ENCODE results near the gene LNX2.

Gene LNX2

DNA sequence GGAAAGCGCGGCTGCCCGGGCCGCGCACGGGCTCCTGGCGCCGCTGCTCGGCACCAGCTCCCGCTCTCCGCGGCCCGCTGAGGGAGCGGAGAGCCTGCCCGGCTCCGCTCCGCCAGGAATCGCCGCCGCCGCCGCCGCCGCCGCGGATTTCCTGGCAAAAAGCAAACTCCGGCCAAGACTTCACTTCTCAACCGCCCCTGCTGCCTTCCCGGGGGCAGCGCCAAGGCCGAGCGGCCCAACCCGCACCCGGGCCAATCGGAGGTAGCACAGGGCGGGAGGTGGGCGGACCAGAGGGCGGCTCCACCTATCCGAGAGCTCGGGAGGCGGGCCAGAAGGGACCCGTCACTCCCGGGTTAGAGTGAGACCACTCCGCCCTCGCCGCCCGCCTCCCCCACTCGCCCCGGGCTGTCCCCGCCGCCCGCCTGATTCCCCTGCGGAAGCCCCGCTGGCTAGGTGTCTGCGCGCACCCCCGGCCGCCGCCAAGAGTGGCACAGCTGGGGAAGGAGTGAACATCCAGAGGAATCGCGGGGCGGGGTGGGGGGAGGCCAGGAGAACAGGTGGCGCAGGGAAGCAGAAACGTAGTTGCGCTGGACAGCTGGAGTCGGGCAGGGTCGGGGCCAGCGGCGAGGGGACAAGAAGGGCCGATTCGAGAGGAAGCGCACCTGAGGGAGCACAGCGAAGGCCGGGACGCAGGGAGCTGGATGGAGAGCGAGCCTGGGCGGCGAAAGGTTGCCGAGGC, at the start of gene LNX2:
Gene LNX2, minus strand, starts transcription at position 153 of the 739 bp plus-strand sequence. CDS start 38,826 bp downstream, outside the sequence.
- DNase-seq, result peak; percentile 98

DNA sequence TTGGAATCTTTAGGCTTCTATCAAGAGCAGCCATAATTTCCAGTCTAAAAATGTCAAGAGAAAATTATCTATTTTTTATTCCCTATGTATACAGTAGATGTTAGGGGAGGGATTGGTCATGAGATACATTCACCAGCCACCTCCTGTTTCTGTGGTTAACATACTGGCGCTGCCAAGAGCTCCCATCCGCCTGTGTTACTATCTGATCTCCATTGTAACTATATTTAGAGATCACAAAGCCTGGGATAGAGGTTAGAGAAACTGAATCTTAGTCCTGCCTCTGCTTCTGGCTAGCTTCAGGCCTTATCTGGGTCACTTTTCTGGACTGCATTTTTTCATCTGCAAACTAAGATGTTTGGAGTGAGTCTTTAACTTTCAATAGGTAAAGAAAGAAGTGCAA, 47.6 kb upstream of the LNX2 start:
- no peak for DNase-seq

DNA sequence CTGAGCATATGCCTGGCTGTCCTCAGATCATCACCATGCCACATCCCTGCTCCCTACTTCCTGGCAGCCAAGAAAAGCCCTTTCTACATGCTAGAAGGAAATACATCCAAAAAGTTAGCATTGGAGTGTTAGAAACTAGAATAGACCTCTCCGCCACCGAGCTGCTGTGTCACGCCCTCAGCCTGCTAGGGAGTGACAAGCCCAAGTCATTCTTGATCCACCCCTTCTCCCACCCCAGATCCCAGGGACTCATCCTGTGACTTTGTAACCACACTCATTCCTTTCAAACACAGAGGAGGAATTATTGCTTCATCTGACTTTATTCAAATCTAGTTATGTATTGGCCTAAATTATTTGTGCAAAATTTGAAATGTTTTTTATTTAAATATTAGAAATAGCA, 46.6 kb upstream of the LNX2 start:
- DNase-seq, result no peak

DNA sequence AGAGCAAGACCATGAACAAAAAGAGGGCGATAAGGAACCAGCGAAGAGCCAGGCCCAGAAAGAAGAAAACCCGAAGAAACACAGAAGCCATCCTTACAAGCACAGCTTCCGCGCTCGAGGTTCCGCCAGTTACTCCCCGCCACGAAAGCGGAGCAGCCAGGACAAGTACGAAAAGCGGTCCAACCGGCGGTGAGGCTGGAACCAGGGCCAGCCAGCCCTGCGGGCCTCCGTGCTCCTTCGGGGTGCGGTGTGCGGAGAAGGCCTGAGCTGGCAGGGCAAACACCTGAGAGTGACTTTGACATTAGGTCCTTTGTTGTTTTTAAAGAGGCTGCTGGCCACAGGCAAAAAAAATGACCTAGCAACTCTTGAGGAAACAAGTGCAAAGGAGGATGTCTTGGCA, 45.4 kb upstream of the LNX2 start:
- no peak for DNase-seq

DNA sequence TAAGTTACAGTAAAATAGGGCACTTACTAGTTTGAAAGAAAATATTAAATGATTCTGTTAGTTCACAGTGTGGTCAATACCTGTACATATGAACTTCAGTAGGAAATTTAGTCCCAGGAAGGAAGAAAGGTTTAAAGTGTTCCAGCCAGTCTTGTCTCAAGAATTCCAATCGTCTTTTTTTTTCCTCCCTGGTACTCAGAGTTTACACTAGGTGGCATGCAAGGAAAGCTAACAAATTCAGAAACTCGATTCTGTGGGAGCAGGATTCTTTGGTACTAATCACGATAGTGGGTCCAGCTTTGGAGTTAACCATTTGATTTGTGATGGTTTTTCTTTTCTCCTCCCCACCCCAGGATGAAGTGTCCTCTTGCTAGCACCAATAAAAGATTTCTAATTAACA, 45.0 kb upstream of the LNX2 start:
- DNase-seq, result no peak

DNA sequence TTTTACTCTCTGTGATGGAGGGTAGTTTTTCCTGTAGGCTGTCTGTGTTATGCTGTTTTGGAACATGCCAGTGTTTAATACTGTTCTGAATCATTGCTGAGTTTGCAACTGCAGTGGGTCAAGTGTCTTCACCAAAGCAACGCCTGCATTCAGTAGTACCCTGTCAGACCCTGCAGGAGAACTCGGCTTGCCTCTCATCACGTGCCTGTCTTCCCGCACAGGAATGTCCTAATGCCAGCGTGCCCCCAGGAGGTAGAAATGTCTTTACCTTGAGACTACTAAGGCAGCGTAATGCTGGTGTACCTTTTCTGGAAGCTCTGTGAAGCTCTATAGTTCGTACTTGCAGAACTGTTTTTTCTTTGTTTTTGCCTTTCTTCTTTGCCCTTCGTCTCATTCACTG, 43.6 kb upstream of the LNX2 start:
- no peak for DNase-seq

DNA sequence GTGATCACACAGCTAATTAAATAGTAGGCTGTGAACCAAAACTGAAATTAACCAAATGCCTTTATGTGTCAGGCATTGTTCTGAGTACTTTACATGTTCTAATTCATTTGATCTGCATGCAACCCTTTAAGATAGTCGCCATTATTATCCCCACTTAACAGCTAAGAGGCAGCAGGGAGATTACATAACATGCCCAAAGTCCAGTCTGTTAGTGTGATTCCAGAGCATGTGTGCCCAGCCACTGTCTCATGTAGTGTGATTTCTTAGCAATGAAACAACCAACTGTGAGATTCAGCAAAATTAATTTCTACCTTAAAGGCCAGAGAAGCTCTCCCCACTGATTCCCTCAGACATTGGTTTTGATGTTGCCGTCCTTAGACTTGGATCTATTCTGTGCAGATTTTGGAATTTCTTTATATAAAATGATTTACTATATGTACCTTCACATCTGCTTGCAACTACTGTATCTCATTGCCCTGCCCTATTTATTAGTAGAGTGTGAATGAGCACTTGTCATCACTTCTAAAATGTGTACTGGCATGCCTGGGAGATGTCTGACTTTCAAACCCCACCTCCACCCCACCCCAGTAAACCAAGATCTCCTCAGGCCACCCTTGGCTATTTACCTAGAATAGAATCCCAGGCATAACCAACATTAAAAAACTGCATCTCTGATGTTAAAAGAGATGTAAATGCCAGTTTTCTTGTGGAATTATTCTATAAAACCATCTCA, 42.6 kb upstream of the LNX2 start:
- no peak for DNase-seq

DNA sequence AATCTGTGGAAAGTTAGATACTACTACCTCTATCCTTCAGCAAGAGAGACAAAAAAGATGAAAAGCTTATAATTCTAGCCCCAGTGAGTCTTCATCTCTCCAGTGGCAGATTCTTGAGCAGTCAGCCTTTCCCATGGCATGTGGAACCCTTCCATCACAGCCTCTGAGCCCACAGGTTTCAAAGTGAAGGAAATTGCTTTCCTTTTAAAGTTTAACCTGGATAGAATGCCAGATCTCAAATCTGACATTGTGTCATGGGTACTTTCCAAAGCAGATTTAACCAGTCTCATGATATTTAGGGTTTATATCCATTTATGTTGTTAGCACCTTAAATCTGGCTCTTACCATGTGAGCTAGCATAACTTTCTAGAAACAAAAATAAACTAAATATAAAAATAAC, 40.7 kb upstream of the LNX2 start:
- no peak for DNase-seq

DNA sequence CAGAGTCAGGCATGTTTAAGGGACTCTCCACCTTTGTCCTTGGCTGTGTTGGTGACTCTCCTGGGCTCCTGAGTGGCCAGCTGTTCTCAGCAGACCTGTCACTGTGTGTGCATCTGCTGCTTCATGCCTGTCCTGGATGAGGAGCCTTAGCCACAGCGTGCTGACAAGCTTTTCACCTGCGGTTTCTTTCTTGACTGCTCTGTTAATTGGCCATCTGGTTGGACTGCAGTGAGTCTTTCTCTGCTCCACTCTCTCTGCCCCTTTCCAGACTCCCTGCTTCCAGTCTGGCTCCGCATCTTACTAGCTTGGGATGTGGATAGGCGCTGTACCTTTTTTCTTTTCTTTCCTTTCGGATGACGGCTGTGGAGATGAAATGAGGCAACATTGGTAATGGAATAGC, 40.2 kb upstream of the LNX2 start:
- no peak for DNase-seq

DNA sequence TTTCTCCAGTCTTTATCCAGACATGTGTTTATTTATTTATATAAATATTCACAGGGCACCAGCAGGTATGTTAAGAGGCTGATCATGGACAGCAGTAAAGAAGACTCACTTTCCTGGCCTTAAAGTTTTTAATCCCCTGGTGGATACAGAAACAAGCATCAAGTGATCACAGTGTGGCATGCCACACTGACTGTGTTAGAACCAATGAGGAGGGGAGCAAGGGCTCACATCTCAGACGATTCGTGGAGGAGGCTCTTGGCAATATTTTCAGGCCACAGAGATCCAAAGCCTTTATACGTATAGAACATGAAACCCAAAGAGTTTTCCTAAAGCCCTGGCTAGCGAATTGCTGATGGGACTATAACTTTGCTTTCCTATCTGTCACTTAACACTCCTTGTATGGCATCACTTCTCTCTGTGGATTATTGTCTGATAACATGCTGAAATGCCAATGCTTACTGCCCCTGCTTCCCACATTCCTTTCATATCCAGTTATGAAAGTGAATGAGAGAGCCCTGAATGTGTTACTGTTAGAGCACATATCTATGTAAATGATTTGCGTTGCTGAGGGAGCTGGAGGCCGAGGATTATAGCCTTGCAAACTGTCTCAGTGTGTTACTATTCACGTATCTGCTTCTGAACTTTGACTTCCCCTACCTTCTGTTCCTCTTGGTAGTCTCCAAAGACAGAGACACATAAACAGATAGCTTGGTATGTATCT, 39.0 kb upstream of the LNX2 start:
- DNase-seq, result no peak

DNA sequence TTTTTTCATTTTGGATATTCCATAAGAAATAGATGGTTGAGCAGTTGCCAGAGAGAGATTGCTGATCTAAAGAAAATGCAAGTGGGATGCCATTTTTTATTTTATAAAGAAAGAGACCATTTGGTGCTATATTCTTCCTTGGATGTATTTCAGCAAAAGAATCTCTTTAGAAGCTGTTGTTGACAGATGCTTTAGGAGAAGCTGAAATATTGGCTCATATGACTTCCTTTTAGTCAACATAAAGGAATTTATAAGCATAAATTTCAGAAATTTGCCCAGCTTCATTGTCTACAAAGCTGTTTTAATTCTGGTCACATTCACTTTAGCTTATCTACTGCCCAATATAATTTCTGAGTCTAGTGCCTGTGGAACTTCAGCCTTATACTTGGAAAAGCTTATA, 38.2 kb upstream of the LNX2 start:
- DNase-seq, result no peak

DNA sequence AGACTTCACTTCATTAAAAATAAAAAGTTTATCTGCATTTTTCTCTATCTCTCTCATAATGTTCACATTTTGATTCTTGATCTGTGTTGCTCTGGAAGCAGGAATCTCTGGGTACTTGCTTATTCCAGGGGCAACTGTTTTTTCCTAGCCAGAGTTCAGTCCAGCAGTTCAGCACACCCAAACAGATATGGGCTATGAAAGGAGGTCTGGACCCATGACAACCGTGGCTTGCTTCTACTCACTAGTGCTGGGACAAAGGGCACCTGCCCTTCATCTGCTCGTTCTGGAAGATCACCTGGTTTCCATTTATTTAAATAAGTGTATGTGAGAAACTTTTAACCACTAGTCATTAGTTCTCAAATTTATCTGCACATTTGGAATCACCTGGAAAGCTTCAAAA, 37.4 kb upstream of the LNX2 start:
- no peak for DNase-seq

DNA sequence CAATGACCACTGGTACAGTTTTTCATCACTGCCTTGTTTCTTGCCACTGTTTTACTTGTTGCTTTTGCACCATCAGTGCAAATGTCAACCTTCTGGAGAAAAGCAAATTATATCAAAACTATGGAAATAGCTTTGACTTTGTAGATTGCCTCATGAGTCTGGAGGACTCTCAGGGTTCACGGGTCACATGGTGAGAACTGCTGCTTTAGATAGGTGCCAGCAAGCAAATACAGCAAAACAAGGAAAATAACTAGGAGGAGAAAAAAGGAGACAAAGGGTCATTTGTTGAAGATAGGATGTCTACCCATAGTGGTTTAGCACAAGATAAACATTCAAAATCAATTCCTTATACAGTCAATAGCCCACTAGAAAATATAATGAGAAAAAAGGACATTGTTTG, 34.5 kb upstream of the LNX2 start:
- DNase-seq, result no peak

DNA sequence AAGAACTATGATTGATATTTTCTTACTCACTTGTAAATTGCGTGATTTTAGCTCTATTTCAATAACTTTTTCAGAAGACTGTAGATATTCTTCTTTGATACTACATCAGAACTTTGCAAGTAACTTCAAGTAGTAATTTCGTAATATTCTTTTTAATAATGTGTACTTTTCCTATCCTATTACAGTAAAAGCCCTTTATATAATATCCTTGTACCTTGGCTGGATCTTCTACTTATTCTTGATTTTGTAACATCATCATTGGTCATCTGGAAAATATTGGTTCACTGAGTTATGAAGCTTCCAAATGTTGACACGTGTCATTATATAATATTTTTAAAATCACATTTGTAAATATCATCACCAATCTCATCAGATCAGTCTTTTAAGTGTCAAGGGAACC, 33.7 kb upstream of the LNX2 start:
- no peak for DNase-seq

DNA sequence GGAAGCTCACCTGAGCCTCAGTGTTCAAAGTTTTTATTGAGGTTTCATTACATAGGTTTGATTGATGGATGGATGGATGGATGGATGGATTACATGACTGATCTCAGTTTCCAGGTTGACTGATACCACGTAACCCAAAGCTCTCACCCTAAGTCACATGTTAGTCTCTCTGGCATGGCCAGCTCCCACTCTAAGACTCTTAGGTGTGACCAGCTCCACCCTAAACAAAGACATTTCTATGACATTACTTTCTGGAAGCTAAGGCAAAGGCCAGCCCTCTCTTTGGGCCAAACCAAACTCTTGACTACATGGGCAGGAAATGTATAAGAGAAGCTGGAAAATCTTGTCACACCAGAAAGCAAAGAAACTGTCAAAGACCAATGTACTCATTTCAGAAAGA, 30.0 kb upstream of the LNX2 start:
- no peak for DNase-seq

DNA sequence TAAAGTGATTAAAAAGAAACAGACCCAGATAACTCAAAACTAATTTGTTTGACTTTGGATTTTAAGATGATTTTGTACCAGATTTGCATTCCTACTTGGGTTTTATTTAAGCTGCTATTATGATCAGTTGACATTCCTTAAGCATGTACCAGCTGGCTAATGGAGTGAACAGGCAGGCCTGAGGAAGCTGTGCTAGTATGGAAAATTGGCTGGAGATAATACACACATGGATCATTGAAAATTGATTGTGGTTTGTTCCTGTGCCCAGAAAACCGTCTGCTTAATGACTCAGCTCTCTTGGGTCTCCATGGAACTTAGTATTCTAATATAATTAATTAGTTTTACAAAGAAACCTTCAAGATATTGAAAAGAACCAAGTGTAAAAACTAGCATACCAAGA, 24.0 kb upstream of the LNX2 start:
- no peak for DNase-seq

DNA sequence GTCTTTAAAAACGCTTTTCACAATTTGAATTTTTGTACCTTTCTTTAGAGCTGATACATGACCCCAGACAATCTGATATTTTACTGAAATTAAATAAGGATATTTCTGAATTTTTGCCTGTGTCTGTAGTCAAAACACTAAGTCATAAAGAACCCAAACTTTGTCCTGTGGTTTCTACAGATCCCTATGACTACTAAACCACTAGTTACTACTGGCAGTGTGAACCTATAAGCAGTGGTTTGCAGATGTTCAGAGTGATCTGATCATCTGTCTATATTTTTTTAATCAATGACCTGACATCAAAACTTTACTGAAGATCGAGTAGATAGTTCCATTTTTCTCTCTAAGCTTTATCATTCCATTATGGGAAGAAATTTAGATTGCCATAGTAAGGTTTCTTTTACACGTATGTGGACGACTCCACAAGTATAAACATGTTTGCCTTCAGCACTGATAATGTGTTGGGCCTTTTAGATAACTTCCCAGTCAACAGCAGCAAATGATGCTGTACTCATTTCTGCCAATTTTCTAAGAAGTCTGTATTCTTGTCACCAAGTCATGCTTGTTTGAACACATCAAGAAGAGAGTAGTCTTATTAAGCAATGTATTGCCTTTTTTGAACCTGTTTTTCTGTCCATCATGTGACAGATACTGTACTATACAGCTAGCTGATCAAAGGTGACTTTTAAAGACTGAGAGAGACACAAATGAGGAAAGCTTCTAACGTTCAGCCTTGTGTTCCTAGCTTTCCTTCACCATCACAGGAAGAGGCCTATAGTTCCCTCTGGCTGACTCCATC, 23.2 kb upstream of the LNX2 start:
- no peak for DNase-seq

DNA sequence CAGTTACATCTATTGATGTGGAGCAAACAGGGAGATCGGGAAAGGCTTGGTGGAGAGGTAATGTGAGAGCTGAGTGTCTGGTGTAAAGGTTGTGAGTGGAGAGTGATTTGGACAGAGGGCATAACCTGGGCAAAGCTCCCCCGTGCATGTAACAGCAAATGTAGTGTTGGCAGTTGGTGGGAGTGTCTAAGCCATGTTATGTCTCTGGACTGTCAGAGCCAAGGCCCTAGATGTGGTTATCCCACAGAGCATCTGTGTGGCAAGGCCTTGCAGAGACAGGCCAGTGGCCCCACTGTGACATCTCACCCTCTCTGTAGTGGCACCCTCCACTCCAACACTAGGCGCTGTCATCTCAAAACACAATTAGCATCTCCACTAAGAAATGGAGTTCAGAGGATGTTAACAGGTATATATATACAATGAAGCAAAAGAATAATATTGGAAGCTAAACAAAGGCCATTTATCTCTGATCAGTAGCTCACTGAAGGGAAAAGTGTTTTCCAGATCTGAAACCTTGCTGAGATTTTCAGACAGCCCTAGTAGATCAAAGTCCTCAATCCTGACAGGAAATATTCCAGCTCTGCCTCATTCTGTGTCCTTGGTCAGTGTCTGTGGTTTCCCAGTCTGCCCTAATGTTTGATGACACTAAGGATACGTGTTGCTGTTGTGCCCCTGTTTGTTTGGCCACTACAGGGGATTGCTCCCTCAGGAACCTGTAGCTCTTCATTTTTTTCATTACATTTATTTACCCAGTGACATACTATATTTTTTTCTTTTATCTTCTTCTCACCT, 21.6 kb upstream of the LNX2 start:
- DNase-seq, result no peak

DNA sequence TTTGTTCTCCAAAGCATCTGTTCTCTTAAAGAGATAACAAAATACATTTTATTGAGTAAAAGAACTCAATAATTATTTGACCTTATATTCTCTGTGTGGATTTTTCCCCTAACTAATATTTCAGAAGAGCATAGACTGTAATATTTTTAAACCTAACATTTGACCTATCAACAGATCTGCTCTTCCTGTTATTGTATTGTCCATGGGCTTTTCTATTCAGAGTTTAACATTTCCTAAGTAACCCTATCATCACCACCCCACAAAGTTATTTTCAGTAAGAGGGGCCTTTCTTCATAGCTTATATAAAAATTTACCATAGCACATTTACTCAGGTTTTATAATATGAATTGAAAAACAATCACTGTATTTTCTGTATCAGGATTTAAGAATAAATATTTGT, 18.9 kb upstream of the LNX2 start:
- DNase-seq, result no peak

DNA sequence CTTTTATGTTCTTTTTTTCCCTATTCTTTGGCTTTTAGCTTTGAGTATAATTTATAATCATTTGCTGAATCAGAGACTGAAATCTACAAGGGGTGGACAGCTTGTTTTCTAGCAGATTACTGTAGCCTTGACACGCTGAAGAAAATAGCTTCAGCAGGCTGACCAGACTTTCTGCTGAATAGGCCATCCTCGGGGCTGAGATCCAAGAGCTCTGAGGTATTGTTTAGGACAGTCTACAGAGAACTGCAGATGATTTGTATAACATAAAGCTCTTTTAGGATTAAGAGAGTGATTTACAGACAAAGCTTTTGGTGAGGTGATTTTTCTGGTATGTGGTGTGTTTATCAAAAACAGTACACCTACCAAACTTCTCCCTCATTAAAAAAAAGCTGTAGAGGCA, 18.2 kb upstream of the LNX2 start:
- no peak for DNase-seq

DNA sequence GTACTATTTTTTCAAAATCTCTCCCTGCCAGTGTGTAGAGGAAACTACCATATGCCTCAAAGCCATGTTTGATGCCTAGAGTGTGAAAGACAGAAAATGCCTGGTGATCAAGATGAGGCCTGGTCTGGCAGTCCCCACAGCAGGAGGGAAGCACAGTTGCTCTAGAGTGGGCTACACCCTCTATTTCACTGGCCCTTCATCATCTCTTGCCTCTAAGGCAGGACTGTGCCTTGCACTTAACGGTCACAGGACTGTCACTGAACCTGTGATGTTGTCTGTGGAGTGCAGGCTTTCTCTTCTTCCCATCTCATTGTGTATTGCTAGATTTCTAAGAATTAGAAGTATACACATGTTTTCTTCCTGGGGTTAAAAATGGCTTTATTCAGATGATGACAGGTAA, 17.7 kb upstream of the LNX2 start:
- no peak for DNase-seq

DNA sequence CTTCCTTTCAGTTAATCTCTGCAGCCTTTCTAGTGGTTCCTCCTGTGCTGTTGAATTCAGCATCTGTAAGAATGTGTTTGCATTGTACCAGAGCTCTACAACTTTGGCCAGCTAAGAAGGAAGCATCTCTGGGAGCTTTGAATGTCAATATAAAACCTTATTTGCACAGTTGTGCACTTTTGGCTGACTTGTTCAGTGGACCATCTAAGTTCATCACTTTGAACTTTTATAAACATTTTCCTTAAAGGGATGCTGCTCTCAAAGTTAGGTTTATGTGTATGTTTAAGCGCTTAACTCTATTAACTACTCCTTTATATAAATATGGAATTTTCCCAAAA, 16.9 kb upstream of the LNX2 start:
- no peak for DNase-seq
